HG02571 (cell line): Measurements from ENCODE around the gene NUP188.

Experiments
- ATAC-seq: cut with Tn5 transposase; IDR thresholded peaks from one replicate; pipeline ENCODE4 v1.9.1; 2021; ENCODE audit warnings: mild to moderate bottlenecking, moderate library complexity; ENCODE audit not compliant: unreplicated experiment

NUP188 gene

GRCh38 chr9:128913048-128913900, 34.2 kb upstream of the NUP188 start:
- ATAC-seq = no peak

GRCh38 chr9:128913995-128914772, 33.3 kb upstream of the NUP188 start:
- ATAC-seq = no peak

GRCh38 chr9:128916204-128916603, 31.3 kb upstream of the NUP188 start:
- ATAC-seq = no peak

- ATAC-seq = no peak
These were observed 30.8 kb upstream of the NUP188 start for GRCh38 chr9:128916745-128917144.

GRCh38 chr9:128917151-128917849, 30.2 kb upstream of the NUP188 start:
- ATAC-seq = no peak

GRCh38 chr9:128918921-128919320, 28.6 kb upstream of the NUP188 start:
- ATAC-seq = no peak

GRCh38 chr9:128919402-128920089, 28.0 kb upstream of the NUP188 start:
- no peak for ATAC-seq

GRCh38 chr9:128920381-128921058, 27.0 kb upstream of the NUP188 start, which contains the start of gene PHYHD1:
PHYHD1 (plus strand) TSS chr9:128920982; CDS start chr9:128922324, 1,342 bp downstream.
- ATAC-seq = no peak

GRCh38 chr9:128921881-128922763, 25.4 kb upstream of the NUP188 start:
- ATAC-seq = no peak

GRCh38 chr9:128923493-128923883, 24.0 kb upstream of the NUP188 start:
- ATAC-seq = no peak

- no peak for ATAC-seq
These were observed 19.6 kb upstream of the NUP188 start for GRCh38 chr9:128927731-128928411.

- ATAC-seq = no peak
These were observed 18.9 kb upstream of the NUP188 start for GRCh38 chr9:128928624-128929023.

- ATAC-seq = no peak
These were observed 17.9 kb upstream of the NUP188 start for GRCh38 chr9:128929560-128929959.

GRCh38 chr9:128933731-128934130, 13.8 kb upstream of the NUP188 start:
- no peak for ATAC-seq

GRCh38 chr9:128936171-128936865, 11.2 kb upstream of the NUP188 start:
- ATAC-seq = no peak

GRCh38 chr9:128937310-128938165, 10.0 kb upstream of the NUP188 start:
- ATAC-seq = no peak

GRCh38 chr9:128940271-128940921, 7.1 kb upstream of the NUP188 start:
- ATAC-seq = no peak
